ENCODE data around the gene FLT3. TPM values are rescaled to one million over a fixed set of nuclear protein-coding genes. Genes with fewer than 3 reads are reported as not detected.
"Not testable (repeated sequence)": the region's sequence is repeated elsewhere in the genome, so short reads cannot be mapped to it uniquely, and the experiment has no call there.

Gene FLT3
- total and polyA plus RNA-seq, 2 donors: 0.67 to 1.0 TPM

GRCh38 chr13:28077820-28078219 lies 22.6 kb downstream of the FLT3 start:
- 79% methylated on average over 2 of the region's 2 CpGs for WGBS
- not testable (repeated sequence) for H3K27ac ChIP-seq (ENCODE audit: low read depth); H3K4me1 ChIP-seq (ENCODE audit: insufficient read depth); H3K4me3 ChIP-seq (ENCODE audit: low read depth, low read length); DNase-seq (ENCODE audit: extremely low spot score); H3K36me3 ChIP-seq (ENCODE audit: insufficient read depth)

- no peaks in the 10 kb centered on the region for H3K4me1 ChIP-seq (ENCODE audit: insufficient read depth)
- no peak overlapping the region for H3K4me3 ChIP-seq (ENCODE audit: low read depth, low read length)
- H3K27ac ChIP-seq (ENCODE audit: low read depth): no peak overlapping the region
- no peaks in the 10 kb centered on the region for H3K36me3 ChIP-seq (ENCODE audit: insufficient read depth)
- WGBS: 74% methylated on average over 6 of the region's 6 CpGs
- no peak for DNase-seq (ENCODE audit: extremely low spot score)
These were observed 23.1 kb downstream of the FLT3 start for GRCh38 chr13:28077231-28077630.

GRCh38 chr13:28071424-28071823 lies 29.0 kb downstream of the FLT3 start:
- WGBS: 81% methylated on average over 4 of the region's 4 CpGs
- no peaks in the 10 kb centered on the region for H3K36me3 ChIP-seq (ENCODE audit: insufficient read depth)
- H3K27ac ChIP-seq (ENCODE audit: low read depth): no peak overlapping the region
- no peak overlapping the region for H3K4me3 ChIP-seq (ENCODE audit: low read depth, low read length)
- no peak for DNase-seq (ENCODE audit: extremely low spot score)
- no peaks in the 10 kb centered on the region for H3K4me1 ChIP-seq (ENCODE audit: insufficient read depth)

GRCh38 chr13:28067491-28067890 lies 32.9 kb downstream of the FLT3 start:
- no peaks in the 10 kb centered on the region for H3K4me1 ChIP-seq (ENCODE audit: insufficient read depth)
- no peak for DNase-seq (ENCODE audit: extremely low spot score)
- no peak overlapping the region for H3K4me3 ChIP-seq (ENCODE audit: low read depth, low read length)
- no peaks in the 10 kb centered on the region for H3K36me3 ChIP-seq (ENCODE audit: insufficient read depth)
- WGBS: 74% methylated on average over 3 of the region's 3 CpGs
- H3K27ac ChIP-seq (ENCODE audit: low read depth): no peak overlapping the region

- no peaks in the 10 kb centered on the region for H3K36me3 ChIP-seq (ENCODE audit: insufficient read depth)
- 62% methylated on average over 13 of the region's 13 CpGs for WGBS
- H3K27ac ChIP-seq (ENCODE audit: low read depth): no peak overlapping the region
- no peak for DNase-seq (ENCODE audit: extremely low spot score)
- H3K4me1 ChIP-seq (ENCODE audit: insufficient read depth): no peaks in the 10 kb centered on the region
- H3K4me3 ChIP-seq (ENCODE audit: low read depth, low read length): no peak overlapping the region
These were observed 41.3 kb downstream of the FLT3 start for GRCh38 chr13:28058866-28059613.

GRCh38 chr13:28056970-28057712 lies 43.2 kb downstream of the FLT3 start:
- no peak for DNase-seq (ENCODE audit: extremely low spot score)
- WGBS: 84% methylated on average over 13 of the region's 13 CpGs
- Histone ChIP-seq H3K36me3 (ENCODE audit: insufficient read depth) (no peaks in the 10 kb centered on the region), H3K4me3 (ENCODE audit: low read depth, low read length) (no peak overlapping the region), H3K27ac (ENCODE audit: low read depth) (no peak overlapping the region), H3K4me1 (ENCODE audit: insufficient read depth) (no peaks in the 10 kb centered on the region)

- Histone ChIP-seq H3K36me3 (ENCODE audit: insufficient read depth) (no peaks in the 10 kb centered on the region), H3K27ac (ENCODE audit: low read depth) (no peak overlapping the region), H3K4me1 (ENCODE audit: insufficient read depth) (no peaks in the 10 kb centered on the region), H3K4me3 (ENCODE audit: low read depth, low read length) (no peak overlapping the region)
- 75% methylated on average over 9 of the region's 9 CpGs for WGBS
- DNase-seq (ENCODE audit: extremely low spot score): no peak
These were observed 44.0 kb downstream of the FLT3 start for GRCh38 chr13:28056426-28056825.

- no peak for DNase-seq (ENCODE audit: extremely low spot score)
- Histone ChIP-seq H3K36me3 (ENCODE audit: insufficient read depth) (no peaks in the 10 kb centered on the region), H3K4me1 (ENCODE audit: insufficient read depth) (no peaks in the 10 kb centered on the region), H3K4me3 (ENCODE audit: low read depth, low read length) (no peak overlapping the region), H3K27ac (ENCODE audit: low read depth) (no peak overlapping the region)
- WGBS: 57% methylated on average over 2 of the region's 2 CpGs
These were observed 45.0 kb downstream of the FLT3 start for GRCh38 chr13:28055357-28055756.

GRCh38 chr13:28052945-28053344 lies 47.4 kb downstream of the FLT3 start:
- Histone ChIP-seq H3K27ac (ENCODE audit: low read depth) (no peak overlapping the region), H3K4me1 (ENCODE audit: insufficient read depth) (no peaks in the 10 kb centered on the region), H3K4me3 (ENCODE audit: low read depth, low read length) (no peak overlapping the region), H3K36me3 (ENCODE audit: insufficient read depth) (no peaks in the 10 kb centered on the region)
- DNase-seq (ENCODE audit: extremely low spot score): no peak

- 37% methylated on average over 7 of the region's 7 CpGs for whole genome bisulfite sequencing
- no peak for DNase-seq (ENCODE audit: extremely low spot score)
- no peak overlapping the region for H3K27ac ChIP-seq (ENCODE audit: low read depth)
These were observed 50.2 kb downstream of the FLT3 start for GRCh38 chr13:28049880-28050875.

GRCh38 chr13:28049215-28049614 lies 51.2 kb downstream of the FLT3 start:
- DNase-seq (ENCODE audit: extremely low spot score): no peak
- Histone ChIP-seq H3K4me3 (ENCODE audit: low read depth, low read length) (no peak overlapping the region), H3K4me1 (ENCODE audit: insufficient read depth) (no peaks in the 10 kb centered on the region), H3K36me3 (ENCODE audit: insufficient read depth) (no peaks in the 10 kb centered on the region), H3K27ac (ENCODE audit: low read depth) (no peak overlapping the region)
- 48% methylated on average over 5 of the region's 5 CpGs for WGBS

More at GRCh38 chr13:28049880-28050875, 50.2 kb downstream of the FLT3 start:
- no peaks in the 10 kb centered on the region for H3K4me1 ChIP-seq (ENCODE audit: insufficient read depth)
- H3K36me3 ChIP-seq (ENCODE audit: insufficient read depth): no peaks in the 10 kb centered on the region
- H3K4me3 ChIP-seq (ENCODE audit: low read depth, low read length): no peak overlapping the region

- H3K4me3 ChIP-seq (ENCODE audit: low read depth, low read length): no peak overlapping the region
- no peak overlapping the region for H3K27ac ChIP-seq (ENCODE audit: low read depth)
- H3K4me1 ChIP-seq (ENCODE audit: insufficient read depth): no peaks in the 10 kb centered on the region
- 72% methylated on average over 6 of the region's 6 CpGs for WGBS
- no peak for DNase-seq (ENCODE audit: extremely low spot score)
- H3K36me3 ChIP-seq (ENCODE audit: insufficient read depth): no peaks in the 10 kb centered on the region
These were observed 51.6 kb downstream of the FLT3 start for GRCh38 chr13:28048768-28049167.

GRCh38 chr13:28047757-28048388 lies 52.5 kb downstream of the FLT3 start:
- Histone ChIP-seq H3K27ac (ENCODE audit: low read depth) (no peak overlapping the region), H3K4me3 (ENCODE audit: low read depth, low read length) (no peak overlapping the region), H3K4me1 (ENCODE audit: insufficient read depth) (no peaks in the 10 kb centered on the region), H3K36me3 (ENCODE audit: insufficient read depth) (no peaks in the 10 kb centered on the region)
- DNase-seq (ENCODE audit: extremely low spot score): no peak
- 66% methylated on average over 7 of the region's 7 CpGs for WGBS

Data from urinary bladder (tissue), 4 donors.